ENCODE measurements around the gene ITPR1. TPM values are rescaled to one million over a fixed set of nuclear protein-coding genes. Genes with fewer than 3 reads are reported as not detected.

The ITPR1 gene
- total and polyA plus RNA-seq, 5 experiments from 2014 or later = 8.3 to 80.4 (median 10.6) TPM

DNA sequence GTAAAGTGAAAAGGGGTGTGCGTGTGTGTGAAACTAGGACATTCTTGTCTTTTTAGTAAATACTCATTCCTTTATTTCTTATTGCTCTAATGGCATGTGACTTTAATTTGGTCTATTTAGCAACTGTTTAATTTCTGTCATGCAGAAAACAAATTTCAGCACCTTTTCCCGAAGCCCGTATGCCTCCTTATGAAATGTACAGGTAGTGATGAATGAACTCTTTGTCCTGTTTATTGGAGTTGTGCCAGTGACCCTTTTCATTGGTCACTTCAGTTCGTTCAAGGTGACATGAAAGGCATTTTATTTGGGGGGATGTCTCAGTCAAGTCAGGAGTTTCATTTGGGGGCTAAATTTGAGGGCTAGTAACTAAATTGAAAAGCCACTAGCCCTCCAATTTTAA, 55.2 kb downstream of the ITPR1 start:
- ATAC-seq = no peak
- peaks cover 13 to 29% (median 21%) of the 10 kb centered on the region in 4 donors for H3K4me1 Mint-ChIP-seq
- peaks cover 0 to 21% (median 15%) of the 10 kb centered on the region in 3 donors for H3K36me3 Mint-ChIP-seq

DNA sequence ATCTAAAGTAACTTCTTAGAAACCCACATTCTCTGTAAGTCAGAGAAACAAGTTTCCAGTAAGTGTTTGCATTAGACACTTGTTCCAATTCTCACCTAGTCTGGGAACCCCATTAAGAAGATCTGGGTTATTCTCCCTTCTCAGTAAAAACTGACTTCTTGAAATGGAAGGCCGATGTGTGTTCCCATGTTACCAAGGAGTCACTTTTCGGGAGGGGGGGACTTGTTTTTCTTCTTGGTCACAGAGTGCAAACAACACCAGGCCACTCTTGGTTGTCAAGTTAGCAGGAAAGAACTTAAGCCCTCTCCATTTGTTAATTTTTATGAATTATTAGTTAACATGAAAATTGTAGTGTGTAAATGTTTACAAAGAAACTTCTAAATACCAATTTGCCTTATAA, 55.6 kb downstream of the ITPR1 start:
- H3K9me3 Mint-ChIP-seq = no peaks in the 10 kb centered on the region
- H3K4me1 Mint-ChIP-seq = peaks cover 13 to 29% (median 21%) of the 10 kb centered on the region in 4 donors
- H3K27ac Mint-ChIP-seq = no peak overlapping the region
- POLR2A ChIA-PET = no interaction called here
- peaks cover 0 to 21% (median 15%) of the 10 kb centered on the region in 3 donors for H3K36me3 Mint-ChIP-seq
- no peak overlapping the region for H3K4me3 Mint-ChIP-seq
- ATAC-seq (no peak), DNase-seq (no peak)
- no peaks in the 10 kb centered on the region for H3K27me3 Mint-ChIP-seq

More for the DNA sequence above, 55.2 kb downstream of the ITPR1 start:
- no peak overlapping the region for H3K4me3 Mint-ChIP-seq
- no peaks in the 10 kb centered on the region for H3K9me3 Mint-ChIP-seq
- POLR2A ChIA-PET = no interaction called here
- DNase-seq = no peak
- H3K27ac Mint-ChIP-seq = no peak overlapping the region
- H3K27me3 Mint-ChIP-seq = no peaks in the 10 kb centered on the region

DNA sequence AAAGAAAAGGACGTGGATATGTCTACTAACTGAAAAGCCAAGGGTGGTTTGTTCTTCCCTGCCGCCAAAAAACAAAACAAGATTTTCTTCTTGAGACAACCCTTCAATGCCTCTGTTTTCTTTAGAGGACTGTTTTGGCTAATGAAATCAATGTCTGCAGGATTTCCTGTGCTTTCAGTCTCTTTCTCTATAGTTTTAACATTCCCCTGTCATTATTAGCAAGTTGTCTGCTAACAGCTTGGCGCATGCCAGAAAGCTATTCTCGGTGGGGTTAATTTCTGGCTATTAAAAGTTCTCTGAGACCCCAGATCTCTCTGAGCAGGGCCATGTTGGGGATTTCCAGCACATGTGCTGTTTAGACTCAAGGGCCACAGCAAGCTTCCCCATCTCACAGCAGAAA, 56.7 kb downstream of the ITPR1 start:
- DNase-seq = no peak
- POLR2A ChIA-PET = no interaction called here
- Mint-ChIP-seq H3K9me3 (peaks cover 0 to 5% (median 0%) of the 10 kb centered on the region in 9 donors), H3K27me3 (no peaks in the 10 kb centered on the region), H3K4me3 (no peak overlapping the region), H3K36me3 (peaks cover 0 to 20% (median 20%) of the 10 kb centered on the region in 3 donors), H3K27ac (no peak overlapping the region), H3K4me1 (peaks cover 10 to 36% (median 21%) of the 10 kb centered on the region in 4 donors)
- ATAC-seq = no peak

- ATAC-seq (no peak), DNase-seq (no peak)
- Mint-ChIP-seq H3K36me3 (peaks cover 2 to 27% (median 21%) of the 10 kb centered on the region in 3 donors), H3K9me3 (peaks cover 0 to 7% (median 2%) of the 10 kb centered on the region in 9 donors), H3K27ac (peak overlapping the region in 1 of 10 donors; percentile 3), H3K4me3 (no peak overlapping the region), H3K27me3 (no peaks in the 10 kb centered on the region), H3K4me1 (peaks cover 9 to 36% (median 20%) of the 10 kb centered on the region in 4 donors)
- POLR2A ChIA-PET = no interaction called here
Measured at GRCh38 chr3:4551051-4551711, 58.0 kb downstream of the ITPR1 start.

GRCh38 chr3:4551794-4552442, 58.8 kb downstream of the ITPR1 start:
- Mint-ChIP-seq H3K9me3 (peaks cover 0 to 14% (median 8%) of the 10 kb centered on the region in 9 donors), H3K36me3 (peaks cover 9 to 30% (median 27%) of the 10 kb centered on the region in 3 donors), H3K27ac (peak overlapping the region in 2 of 10 donors; percentile 22 to 24), H3K4me3 (no peak overlapping the region), H3K27me3 (no peaks in the 10 kb centered on the region), H3K4me1 (peaks cover 3 to 33% (median 19%) of the 10 kb centered on the region in 4 donors)
- no peak for DNase-seq
- POLR2A ChIA-PET = no interaction called here
- ATAC-seq = no peak

DNA sequence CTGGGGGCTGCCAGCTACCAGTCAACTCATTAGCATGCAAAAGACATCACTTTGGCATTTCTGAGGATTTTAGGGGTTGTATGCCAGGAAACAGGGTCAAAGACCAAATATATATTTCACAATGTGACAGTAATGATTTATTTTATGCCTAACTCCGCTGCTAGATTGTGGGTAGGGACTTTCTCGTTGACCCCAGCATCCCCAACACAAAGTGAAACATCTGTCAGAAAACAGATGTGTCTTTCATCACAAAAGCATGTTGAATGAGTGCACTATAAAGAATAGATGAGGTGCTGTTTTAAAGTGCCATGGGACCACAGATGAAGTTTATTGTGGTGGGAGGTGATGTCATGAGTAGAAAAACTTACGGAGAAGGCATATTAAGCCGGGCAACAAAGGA, 59.7 kb downstream of the ITPR1 start:
- DNase-seq (no peak), ATAC-seq (no peak)
- Mint-ChIP-seq H3K36me3 (peaks cover 11 to 37% (median 30%) of the 10 kb centered on the region in 3 donors), H3K4me3 (no peak overlapping the region), H3K27ac (no peak overlapping the region), H3K27me3 (no peaks in the 10 kb centered on the region), H3K4me1 (peaks cover 3 to 25% (median 18%) of the 10 kb centered on the region in 4 donors), H3K9me3 (peaks cover 0 to 23% (median 11%) of the 10 kb centered on the region in 9 donors)
- POLR2A ChIA-PET = no interaction called here

DNA sequence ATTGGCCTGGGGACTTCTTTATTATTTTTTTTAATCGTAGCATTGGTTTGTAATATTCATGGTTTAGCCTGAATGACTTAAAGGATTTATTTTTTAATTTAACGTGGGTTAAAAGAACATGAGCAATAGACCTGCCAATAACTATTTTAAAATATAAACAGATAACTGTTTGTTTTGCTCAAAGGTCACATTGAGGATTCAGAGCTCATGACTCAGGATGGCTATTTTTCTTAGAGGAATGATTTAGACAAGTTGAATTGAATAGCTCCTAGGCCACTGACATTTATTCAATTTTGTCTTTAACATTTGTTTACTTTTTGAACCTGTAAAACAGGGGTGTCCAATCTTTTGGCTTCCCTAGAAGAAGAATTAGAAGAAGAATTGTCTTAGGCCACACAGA, 68.5 kb downstream of the ITPR1 start:
- Mint-ChIP-seq H3K36me3 (peaks cover 4 to 17% (median 8%) of the 10 kb centered on the region in 3 donors), H3K4me1 (peaks cover 2 to 20% (median 10%) of the 10 kb centered on the region in 4 donors), H3K27ac (no peak overlapping the region), H3K4me3 (no peak overlapping the region), H3K27me3 (no peaks in the 10 kb centered on the region), H3K9me3 (peaks cover 0 to 13% (median 5%) of the 10 kb centered on the region in 9 donors)
- no peak for DNase-seq
- ATAC-seq = no peak
- POLR2A ChIA-PET = no interaction called here

- POLR2A ChIA-PET = no interaction called here
- peaks cover 0 to 8% (median 3%) of the 10 kb centered on the region in 3 donors for H3K36me3 Mint-ChIP-seq
- ATAC-seq (no peak), DNase-seq (no peak)
- H3K27ac Mint-ChIP-seq = no peak overlapping the region
- H3K4me3 Mint-ChIP-seq = no peak overlapping the region
- peaks cover 0 to 5% (median 0%) of the 10 kb centered on the region in 9 donors for H3K9me3 Mint-ChIP-seq
- peaks cover 8 to 28% (median 15%) of the 10 kb centered on the region in 4 donors for H3K4me1 Mint-ChIP-seq
- no peaks in the 10 kb centered on the region for H3K27me3 Mint-ChIP-seq
Measured at GRCh38 chr3:4562595-4562994, 69.4 kb downstream of the ITPR1 start.

GRCh38 chr3:4564270-4564669, 71.1 kb downstream of the ITPR1 start:
- no peak for DNase-seq
- peak overlapping the region in 1 of 10 donors; percentile 52 for H3K27ac Mint-ChIP-seq
- no peak for ATAC-seq
- POLR2A ChIA-PET = no interaction called here
- H3K27me3 Mint-ChIP-seq = no peaks in the 10 kb centered on the region
- no peak overlapping the region for H3K4me3 Mint-ChIP-seq
- no peaks in the 10 kb centered on the region for H3K9me3 Mint-ChIP-seq
- peaks cover 10 to 42% (median 24%) of the 10 kb centered on the region in 4 donors for H3K4me1 Mint-ChIP-seq
- peaks cover 0 to 3% (median 0%) of the 10 kb centered on the region in 3 donors for H3K36me3 Mint-ChIP-seq

DNA sequence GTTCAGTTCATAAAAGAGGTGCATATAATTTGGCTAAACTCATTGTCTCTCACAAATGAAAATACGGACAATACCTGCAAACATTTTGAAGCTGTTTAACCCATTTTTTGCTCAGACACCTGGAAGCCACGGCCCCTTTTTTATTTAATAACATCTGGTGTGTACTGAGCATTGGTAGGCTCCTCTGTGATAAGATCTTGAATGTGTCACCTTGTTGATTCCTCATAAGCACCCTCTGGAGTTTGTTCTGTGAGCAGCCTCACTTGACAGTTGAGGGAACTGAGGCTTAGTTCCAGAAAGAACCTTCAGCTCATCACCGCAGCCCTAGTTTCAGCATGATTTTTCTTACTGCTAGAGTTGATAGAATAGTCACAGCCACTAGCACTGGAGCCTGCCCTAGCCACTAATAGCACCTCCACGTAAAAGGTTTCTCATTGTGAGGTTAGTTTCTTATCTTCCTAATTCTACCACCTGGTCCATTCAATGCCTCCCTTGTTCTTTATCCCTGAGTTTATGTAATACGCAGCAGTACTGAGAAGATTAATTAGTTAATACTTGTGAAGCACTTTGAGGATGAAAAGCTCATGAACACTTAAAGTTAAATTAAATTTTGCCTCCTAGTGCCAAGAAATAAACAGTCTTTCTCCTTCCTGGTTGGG, 71.9 kb downstream of the ITPR1 start:
- H3K27ac Mint-ChIP-seq = peak overlapping the region in 1 of 10 donors; percentile 12
- peaks cover 10 to 42% (median 24%) of the 10 kb centered on the region in 4 donors for H3K4me1 Mint-ChIP-seq
- POLR2A ChIA-PET = no interaction called here
- no peak for DNase-seq
- no peaks in the 10 kb centered on the region for H3K9me3 Mint-ChIP-seq
- peaks cover 0 to 3% (median 0%) of the 10 kb centered on the region in 3 donors for H3K36me3 Mint-ChIP-seq
- no peaks in the 10 kb centered on the region for H3K27me3 Mint-ChIP-seq
- ATAC-seq = no peak
- H3K4me3 Mint-ChIP-seq = no peak overlapping the region

GRCh38 chr3:4565809-4566501, 72.8 kb downstream of the ITPR1 start:
- H3K27me3 Mint-ChIP-seq = no peaks in the 10 kb centered on the region
- H3K27ac Mint-ChIP-seq = peak overlapping the region in 1 of 10 donors; percentile 22
- no peak overlapping the region for H3K4me3 Mint-ChIP-seq
- ATAC-seq (no peak), DNase-seq (no peak)
- H3K4me1 Mint-ChIP-seq = peaks cover 12 to 42% (median 26%) of the 10 kb centered on the region in 4 donors
- no peaks in the 10 kb centered on the region for H3K9me3 Mint-ChIP-seq
- POLR2A ChIA-PET = no interaction called here
- H3K36me3 Mint-ChIP-seq = peaks cover 0 to 3% (median 0%) of the 10 kb centered on the region in 3 donors

GRCh38 chr3:4568841-4569240, 75.7 kb downstream of the ITPR1 start:
- DNase-seq (no peak), ATAC-seq (no peak)
- H3K4me1 Mint-ChIP-seq = peaks cover 21 to 41% (median 30%) of the 10 kb centered on the region in 4 donors
- no peaks in the 10 kb centered on the region for H3K27me3 Mint-ChIP-seq
- POLR2A ChIA-PET = no interaction called here
- no peak overlapping the region for H3K4me3 Mint-ChIP-seq
- H3K27ac Mint-ChIP-seq = peak overlapping the region in 1 of 10 donors; percentile 5
- peaks cover 0 to 3% (median 0%) of the 10 kb centered on the region in 3 donors for H3K36me3 Mint-ChIP-seq
- H3K9me3 Mint-ChIP-seq = no peaks in the 10 kb centered on the region

Data from naive thymus-derived CD8-positive, alpha-beta T cell (primary cell).